ENCODE data around the gene FSTL4.

FSTL4 gene

DNA sequence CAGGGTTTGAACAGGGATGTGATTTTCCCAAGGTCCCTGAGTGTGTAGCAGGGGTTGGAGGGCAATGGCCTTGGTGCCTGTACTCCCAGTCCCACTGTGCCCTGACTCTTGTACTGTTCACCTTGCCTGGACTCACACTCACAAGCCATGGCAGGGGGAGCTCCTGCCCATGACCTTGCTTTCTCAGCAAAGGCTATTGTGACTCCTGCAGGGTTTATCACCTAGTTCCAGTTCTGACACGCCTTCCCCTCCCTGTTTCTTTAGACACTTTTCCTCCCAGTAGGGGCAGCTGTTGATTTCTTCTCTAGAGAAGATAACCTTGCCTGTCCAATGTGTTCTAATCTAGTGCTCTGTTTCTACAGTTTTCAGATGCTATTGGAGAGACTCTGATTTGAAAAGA, 139.5 kb downstream of the FSTL4 start:
- Histone ChIP-seq H3K4me1 (ENCODE audit: control insufficient read depth in 2 of 2, insufficient read depth in 2 of 2, low read length in 2 of 2) (no peaks in the 10 kb centered on the region), H3K36me3 (ENCODE audit: control insufficient read depth in 2 of 2, insufficient read depth in 2 of 2, low read length in 2 of 2) (no peaks in the 10 kb centered on the region), H3K9ac (ENCODE audit: low read depth in 1 of 2, low read length in 2 of 2) (no peak overlapping the region), H3K27me3 (ENCODE audit: control insufficient read depth in 2 of 2, insufficient read depth in 2 of 2, low read length in 2 of 2) (peaks cover 0 to 2% of the 10 kb centered on the region in 2 donors), H3K4me3 (ENCODE audit: low read length in 2 of 2) (no peak overlapping the region), H3K27ac (ENCODE audit: low read depth in 2 of 2, low read length in 2 of 2) (no peak overlapping the region), H3K9me3 (ENCODE audit: control insufficient read depth in 2 of 2, low read length in 2 of 2) (no peaks in the 10 kb centered on the region)

DNA sequence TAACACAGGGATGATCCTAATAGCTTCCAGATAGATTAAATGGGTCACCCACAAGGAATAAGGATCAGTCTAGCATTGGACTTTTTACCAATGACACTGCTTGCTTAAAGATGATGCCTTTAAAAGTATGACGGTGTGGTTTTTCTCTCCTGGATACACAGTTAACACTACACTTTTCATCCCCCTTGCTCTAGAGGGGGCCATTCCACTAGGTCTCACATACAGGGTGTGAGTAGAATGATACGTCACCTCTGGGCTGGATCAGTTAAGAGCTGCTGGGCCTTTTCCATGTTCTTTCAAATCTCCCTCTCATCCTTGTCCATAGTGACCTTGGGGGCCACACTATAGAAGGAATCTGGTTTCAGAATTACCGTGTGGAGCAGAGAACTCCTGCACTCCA, 140.6 kb downstream of the FSTL4 start:
- Histone ChIP-seq H3K27ac (ENCODE audit: low read depth in 2 of 2, low read length in 2 of 2) (no peak overlapping the region), H3K4me1 (ENCODE audit: control insufficient read depth in 2 of 2, insufficient read depth in 2 of 2, low read length in 2 of 2) (no peaks in the 10 kb centered on the region), H3K4me3 (ENCODE audit: low read length in 2 of 2) (no peak overlapping the region), H3K27me3 (ENCODE audit: control insufficient read depth in 2 of 2, insufficient read depth in 2 of 2, low read length in 2 of 2) (peaks cover 0 to 2% of the 10 kb centered on the region in 2 donors), H3K36me3 (ENCODE audit: control insufficient read depth in 2 of 2, insufficient read depth in 2 of 2, low read length in 2 of 2) (no peaks in the 10 kb centered on the region), H3K9me3 (ENCODE audit: control insufficient read depth in 2 of 2, low read length in 2 of 2) (no peaks in the 10 kb centered on the region), H3K9ac (ENCODE audit: low read depth in 1 of 2, low read length in 2 of 2) (no peak overlapping the region)

DNA sequence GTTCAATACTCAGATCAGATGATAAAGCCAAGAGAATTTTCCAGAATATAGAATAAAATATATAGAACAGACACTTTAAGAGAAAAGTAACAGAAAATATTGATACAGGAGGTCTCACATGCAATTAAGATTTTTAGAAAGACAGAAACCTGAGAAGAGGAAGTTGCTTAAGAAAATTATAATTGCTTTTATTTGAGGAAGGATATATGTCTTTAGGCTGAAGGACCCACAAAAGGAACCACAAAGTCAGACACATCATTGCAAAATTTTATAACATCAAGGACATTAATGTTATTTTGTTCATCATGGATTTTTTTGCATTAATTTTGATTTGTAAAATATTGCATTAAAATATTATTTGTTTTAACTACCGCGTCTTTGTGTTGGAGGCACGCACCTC, 141.5 kb downstream of the FSTL4 start:
- no peaks in the 10 kb centered on the region for H3K9me3 ChIP-seq (ENCODE audit: control insufficient read depth in 2 of 2, low read length in 2 of 2)
- H3K9ac ChIP-seq (ENCODE audit: low read depth in 1 of 2, low read length in 2 of 2): no peak overlapping the region
- no peaks in the 10 kb centered on the region for H3K4me1 ChIP-seq (ENCODE audit: control insufficient read depth in 2 of 2, insufficient read depth in 2 of 2, low read length in 2 of 2)
- no peak overlapping the region for H3K4me3 ChIP-seq (ENCODE audit: low read length in 2 of 2)
- no peak overlapping the region for H3K27ac ChIP-seq (ENCODE audit: low read depth in 2 of 2, low read length in 2 of 2)
- peaks cover 0 to 2% of the 10 kb centered on the region in 2 donors for H3K27me3 ChIP-seq (ENCODE audit: control insufficient read depth in 2 of 2, insufficient read depth in 2 of 2, low read length in 2 of 2)
- H3K36me3 ChIP-seq (ENCODE audit: control insufficient read depth in 2 of 2, insufficient read depth in 2 of 2, low read length in 2 of 2): no peaks in the 10 kb centered on the region

- Histone ChIP-seq H3K9me3 (ENCODE audit: control insufficient read depth in 2 of 2, low read length in 2 of 2) (no peaks in the 10 kb centered on the region), H3K9ac (ENCODE audit: low read depth in 1 of 2, low read length in 2 of 2) (no peak overlapping the region), H3K36me3 (ENCODE audit: control insufficient read depth in 2 of 2, insufficient read depth in 2 of 2, low read length in 2 of 2) (no peaks in the 10 kb centered on the region), H3K27me3 (ENCODE audit: control insufficient read depth in 2 of 2, insufficient read depth in 2 of 2, low read length in 2 of 2) (peaks cover 0 to 2% of the 10 kb centered on the region in 2 donors), H3K27ac (ENCODE audit: low read depth in 2 of 2, low read length in 2 of 2) (no peak overlapping the region), H3K4me1 (ENCODE audit: control insufficient read depth in 2 of 2, insufficient read depth in 2 of 2, low read length in 2 of 2) (no peaks in the 10 kb centered on the region), H3K4me3 (ENCODE audit: low read length in 2 of 2) (no peak overlapping the region)
Measured at GRCh38 chr5:133469846-133470245, 142.5 kb downstream of the FSTL4 start.

DNA sequence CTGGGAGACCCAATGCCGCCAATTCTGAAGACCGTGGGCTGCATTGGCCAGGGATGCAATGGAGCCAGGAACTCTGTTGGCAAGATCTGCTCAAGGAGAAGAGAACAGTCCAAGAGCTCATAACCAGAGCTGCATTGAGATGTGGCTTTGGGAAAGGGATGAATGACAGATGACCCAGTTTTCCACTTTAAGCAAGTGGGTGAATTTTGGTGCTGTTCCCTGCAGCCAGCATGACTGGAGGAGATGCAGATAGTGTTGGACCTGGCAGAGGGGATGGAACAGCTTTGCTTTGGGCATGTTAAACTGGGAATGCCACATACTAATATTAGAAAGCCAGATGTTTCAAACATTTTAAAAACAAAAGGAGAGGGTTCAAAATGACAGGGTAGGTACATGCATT, 143.1 kb downstream of the FSTL4 start:
- no peak overlapping the region for H3K9ac ChIP-seq (ENCODE audit: low read depth in 1 of 2, low read length in 2 of 2)
- H3K4me3 ChIP-seq (ENCODE audit: low read length in 2 of 2): no peak overlapping the region
- H3K36me3 ChIP-seq (ENCODE audit: control insufficient read depth in 2 of 2, insufficient read depth in 2 of 2, low read length in 2 of 2): no peaks in the 10 kb centered on the region
- no peak overlapping the region for H3K27ac ChIP-seq (ENCODE audit: low read depth in 2 of 2, low read length in 2 of 2)
- H3K9me3 ChIP-seq (ENCODE audit: control insufficient read depth in 2 of 2, low read length in 2 of 2): no peaks in the 10 kb centered on the region
- H3K27me3 ChIP-seq (ENCODE audit: control insufficient read depth in 2 of 2, insufficient read depth in 2 of 2, low read length in 2 of 2): peaks cover 0 to 2% of the 10 kb centered on the region in 2 donors
- H3K4me1 ChIP-seq (ENCODE audit: control insufficient read depth in 2 of 2, insufficient read depth in 2 of 2, low read length in 2 of 2): no peaks in the 10 kb centered on the region

DNA sequence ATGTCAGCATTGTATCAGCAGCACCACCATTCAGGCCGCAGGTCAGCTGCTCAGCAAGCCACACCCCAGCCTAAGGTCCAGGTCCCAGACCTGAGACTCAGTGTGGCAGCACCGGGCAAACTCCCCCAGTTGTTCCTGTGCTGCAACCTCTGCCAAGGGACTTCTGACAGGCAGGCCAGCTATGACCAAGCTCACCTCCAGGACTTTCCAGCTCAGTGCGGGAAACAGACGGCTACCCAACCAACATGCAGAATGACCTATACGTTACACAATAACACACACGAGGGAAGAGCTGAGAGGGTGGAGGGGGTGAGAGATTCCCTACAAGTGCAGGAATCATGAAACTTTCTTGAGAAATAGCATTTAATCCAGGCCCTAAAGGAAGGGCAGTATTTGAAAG, 143.7 kb downstream of the FSTL4 start:
- no peaks in the 10 kb centered on the region for H3K4me1 ChIP-seq (ENCODE audit: control insufficient read depth in 2 of 2, insufficient read depth in 2 of 2, low read length in 2 of 2)
- no peaks in the 10 kb centered on the region for H3K36me3 ChIP-seq (ENCODE audit: control insufficient read depth in 2 of 2, insufficient read depth in 2 of 2, low read length in 2 of 2)
- H3K9me3 ChIP-seq (ENCODE audit: control insufficient read depth in 2 of 2, low read length in 2 of 2): no peaks in the 10 kb centered on the region
- no peak overlapping the region for H3K4me3 ChIP-seq (ENCODE audit: low read length in 2 of 2)
- H3K27me3 ChIP-seq (ENCODE audit: control insufficient read depth in 2 of 2, insufficient read depth in 2 of 2, low read length in 2 of 2): no peaks in the 10 kb centered on the region
- H3K9ac ChIP-seq (ENCODE audit: low read depth in 1 of 2, low read length in 2 of 2): no peak overlapping the region
- no peak overlapping the region for H3K27ac ChIP-seq (ENCODE audit: low read depth in 2 of 2, low read length in 2 of 2)

- Histone ChIP-seq H3K4me3 (ENCODE audit: low read length in 2 of 2) (no peak overlapping the region), H3K9me3 (ENCODE audit: control insufficient read depth in 2 of 2, low read length in 2 of 2) (no peaks in the 10 kb centered on the region), H3K9ac (ENCODE audit: low read depth in 1 of 2, low read length in 2 of 2) (no peak overlapping the region), H3K36me3 (ENCODE audit: control insufficient read depth in 2 of 2, insufficient read depth in 2 of 2, low read length in 2 of 2) (no peaks in the 10 kb centered on the region), H3K27me3 (ENCODE audit: control insufficient read depth in 2 of 2, insufficient read depth in 2 of 2, low read length in 2 of 2) (no peaks in the 10 kb centered on the region), H3K4me1 (ENCODE audit: control insufficient read depth in 2 of 2, insufficient read depth in 2 of 2, low read length in 2 of 2) (no peaks in the 10 kb centered on the region), H3K27ac (ENCODE audit: low read depth in 2 of 2, low read length in 2 of 2) (no peak overlapping the region)
Measured at GRCh38 chr5:133467826-133468463, 144.4 kb downstream of the FSTL4 start.

GRCh38 chr5:133467335-133467779, 145.0 kb downstream of the FSTL4 start:
- Histone ChIP-seq H3K27ac (ENCODE audit: low read depth in 2 of 2, low read length in 2 of 2) (no peak overlapping the region), H3K36me3 (ENCODE audit: control insufficient read depth in 2 of 2, insufficient read depth in 2 of 2, low read length in 2 of 2) (no peaks in the 10 kb centered on the region), H3K27me3 (ENCODE audit: control insufficient read depth in 2 of 2, insufficient read depth in 2 of 2, low read length in 2 of 2) (no peaks in the 10 kb centered on the region), H3K9ac (ENCODE audit: low read depth in 1 of 2, low read length in 2 of 2) (no peak overlapping the region), H3K4me3 (ENCODE audit: low read length in 2 of 2) (no peak overlapping the region), H3K4me1 (ENCODE audit: control insufficient read depth in 2 of 2, insufficient read depth in 2 of 2, low read length in 2 of 2) (no peaks in the 10 kb centered on the region), H3K9me3 (ENCODE audit: control insufficient read depth in 2 of 2, low read length in 2 of 2) (no peaks in the 10 kb centered on the region)

GRCh38 chr5:133466556-133467334, 145.6 kb downstream of the FSTL4 start:
- Histone ChIP-seq H3K4me1 (ENCODE audit: control insufficient read depth in 2 of 2, insufficient read depth in 2 of 2, low read length in 2 of 2) (no peaks in the 10 kb centered on the region), H3K9ac (ENCODE audit: low read depth in 1 of 2, low read length in 2 of 2) (no peak overlapping the region), H3K27me3 (ENCODE audit: control insufficient read depth in 2 of 2, insufficient read depth in 2 of 2, low read length in 2 of 2) (no peaks in the 10 kb centered on the region), H3K36me3 (ENCODE audit: control insufficient read depth in 2 of 2, insufficient read depth in 2 of 2, low read length in 2 of 2) (no peaks in the 10 kb centered on the region), H3K4me3 (ENCODE audit: low read length in 2 of 2) (no peak overlapping the region), H3K27ac (ENCODE audit: low read depth in 2 of 2, low read length in 2 of 2) (no peak overlapping the region), H3K9me3 (ENCODE audit: control insufficient read depth in 2 of 2, low read length in 2 of 2) (no peaks in the 10 kb centered on the region)

DNA sequence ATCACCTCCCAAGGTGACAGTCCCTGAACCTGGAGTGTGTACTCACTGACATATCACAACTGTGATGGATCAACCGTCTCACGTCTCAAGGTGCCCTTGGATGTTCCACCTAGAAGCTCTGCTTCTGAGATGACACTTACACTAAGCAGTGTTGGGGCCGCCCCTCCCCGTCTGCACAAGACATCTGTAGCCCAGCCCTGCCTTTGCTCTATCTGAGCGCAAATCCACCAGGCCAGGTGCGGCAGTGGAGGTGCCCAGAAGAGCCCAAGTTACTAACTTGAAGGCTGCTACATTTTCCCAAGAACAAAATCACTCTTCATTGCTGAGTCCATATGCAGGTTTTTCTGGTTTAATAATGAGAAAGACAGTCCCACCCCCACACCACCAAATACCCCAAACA, 148.3 kb downstream of the FSTL4 start:
- Histone ChIP-seq H3K4me3 (ENCODE audit: low read length in 2 of 2) (no peak overlapping the region), H3K4me1 (ENCODE audit: control insufficient read depth in 2 of 2, insufficient read depth in 2 of 2, low read length in 2 of 2) (no peaks in the 10 kb centered on the region), H3K36me3 (ENCODE audit: control insufficient read depth in 2 of 2, insufficient read depth in 2 of 2, low read length in 2 of 2) (no peaks in the 10 kb centered on the region), H3K27ac (ENCODE audit: low read depth in 2 of 2, low read length in 2 of 2) (no peak overlapping the region), H3K9me3 (ENCODE audit: control insufficient read depth in 2 of 2, low read length in 2 of 2) (no peaks in the 10 kb centered on the region), H3K9ac (ENCODE audit: low read depth in 1 of 2, low read length in 2 of 2) (no peak overlapping the region), H3K27me3 (ENCODE audit: control insufficient read depth in 2 of 2, insufficient read depth in 2 of 2, low read length in 2 of 2) (no peaks in the 10 kb centered on the region)

Data from mucosa of rectum (tissue), 2 donors.